ENCODE data around the gene CNEP1R1.

The CNEP1R1 gene

GRCh38 chr16:50021544-50021943 is 3.5 kb upstream of the CNEP1R1 start:
- no peak for DNase-seq

- DNase-seq, result no peak
Observed at GRCh38 chr16:50023641-50024040, 1.4 kb upstream of the CNEP1R1 start.

GRCh38 chr16:50024207-50024606 is 818 bp upstream of the CNEP1R1 start:
- no peak for DNase-seq

- peak; percentile 35 for DNase-seq
Observed at GRCh38 chr16:50025537-50025931, 509 bp downstream of the CNEP1R1 start.

- DNase-seq, result no peak
Observed at GRCh38 chr16:50027829-50028228, 2.8 kb downstream of the CNEP1R1 start.

- DNase-seq, result no peak
Observed at GRCh38 chr16:50035468-50035992, 10.5 kb downstream of the CNEP1R1 start.

GRCh38 chr16:50036426-50036825 is 11.4 kb downstream of the CNEP1R1 start:
- no peak for DNase-seq

- DNase-seq, result no peak
Observed at GRCh38 chr16:50037662-50038220, 12.7 kb downstream of the CNEP1R1 start.

- no peak for DNase-seq
Observed at GRCh38 chr16:50038286-50038685, 13.3 kb downstream of the CNEP1R1 start.

GRCh38 chr16:50038756-50039529 is 13.9 kb downstream of the CNEP1R1 start:
- DNase-seq, result peak; percentile 14

- DNase-seq, result no peak
Observed at GRCh38 chr16:50040018-50040417, 15.0 kb downstream of the CNEP1R1 start.

GRCh38 chr16:50040710-50041109 is 15.7 kb downstream of the CNEP1R1 start:
- no peak for DNase-seq

- no peak for DNase-seq
Observed at GRCh38 chr16:50043358-50043757, 18.3 kb downstream of the CNEP1R1 start.

GRCh38 chr16:50045412-50045811 is 20.4 kb downstream of the CNEP1R1 start:
- DNase-seq, result no peak

GRCh38 chr16:50046853-50047252 is 21.8 kb downstream of the CNEP1R1 start:
- no peak for DNase-seq

- no peak for DNase-seq
Observed at GRCh38 chr16:50047864-50048263, 22.8 kb downstream of the CNEP1R1 start.

GRCh38 chr16:50050802-50051201 is 25.8 kb downstream of the CNEP1R1 start:
- no peak for DNase-seq

- DNase-seq, result no peak
Observed at GRCh38 chr16:50056226-50056625, 31.2 kb downstream of the CNEP1R1 start.

GRCh38 chr16:50058091-50058771 is 33.2 kb downstream of the CNEP1R1 start:
- no peak for DNase-seq

GRCh38 chr16:50059111-50059510 is 34.1 kb downstream of the CNEP1R1 start:
- no peak for DNase-seq

- DNase-seq, result no peak
Observed at GRCh38 chr16:50059669-50060068, 34.6 kb downstream of the CNEP1R1 start.

- no peak for DNase-seq
Observed at GRCh38 chr16:50061326-50061725, 36.3 kb downstream of the CNEP1R1 start.

- DNase-seq, result no peak
Observed at GRCh38 chr16:50065241-50065623, 40.2 kb downstream of the CNEP1R1 start.

All from CD4-positive, alpha-beta T cell treated with Interleukin-12 subunit alpha and Interleukin-12 subunit beta, for 1 hour (primary cell).